Cardiac fibroblast (primary cell): ENCODE measurements around the gene GFOD2.

Source experiments
- DNase-seq, 2 donors: peaks; one replicate each; pipeline versions ENCODE4 v3.0.0 to v3.0.0-alpha.2; 2010; ENCODE audit warnings: low read depth in 2 of 2
- H3K4me3 ChIP-seq, 2 donors: replicated peaks in 1 of 2; 1 replicate in 1 of 2; 2 replicates in 1 of 2; pipeline ENCODE4 v1.5.1; 2011; ENCODE audit warnings: low read depth in 2 of 2, low read length in 2 of 2, mild to moderate bottlenecking in 2 of 2, moderate library complexity in 1 of 2
- TF ChIP-seq, protein P1 (sequence below): IDR thresholded peaks from one replicate; pipeline ENCODE4 v1.5.1; 2011; ENCODE audit warnings: low read depth, mild to moderate bottlenecking, low read length, inconsistent platforms

Gene GFOD2

DNA sequence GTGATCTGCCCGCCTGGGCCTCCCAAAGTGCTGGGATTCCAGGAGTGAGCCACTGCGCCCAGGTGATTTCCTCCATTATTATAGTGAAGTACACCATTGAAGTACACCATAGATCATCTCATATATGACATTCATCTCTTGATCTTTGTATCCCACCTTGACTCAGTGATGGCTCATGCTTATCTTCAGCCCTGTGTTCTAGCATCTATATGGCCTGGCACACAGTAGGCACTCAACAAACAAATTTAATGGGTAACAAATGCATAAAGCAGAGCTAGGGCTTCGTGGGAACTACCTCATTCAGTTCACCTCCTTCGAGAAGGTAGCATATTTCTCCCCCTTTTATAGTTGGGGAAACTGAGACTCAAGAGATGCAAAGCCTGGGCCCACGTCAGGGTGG lies 53.5 kb downstream of the GFOD2 start:
- peak overlapping the region; percentile 56 to 69 for H3K4me3 ChIP-seq
- TF ChIP-seq, protein P1, sequence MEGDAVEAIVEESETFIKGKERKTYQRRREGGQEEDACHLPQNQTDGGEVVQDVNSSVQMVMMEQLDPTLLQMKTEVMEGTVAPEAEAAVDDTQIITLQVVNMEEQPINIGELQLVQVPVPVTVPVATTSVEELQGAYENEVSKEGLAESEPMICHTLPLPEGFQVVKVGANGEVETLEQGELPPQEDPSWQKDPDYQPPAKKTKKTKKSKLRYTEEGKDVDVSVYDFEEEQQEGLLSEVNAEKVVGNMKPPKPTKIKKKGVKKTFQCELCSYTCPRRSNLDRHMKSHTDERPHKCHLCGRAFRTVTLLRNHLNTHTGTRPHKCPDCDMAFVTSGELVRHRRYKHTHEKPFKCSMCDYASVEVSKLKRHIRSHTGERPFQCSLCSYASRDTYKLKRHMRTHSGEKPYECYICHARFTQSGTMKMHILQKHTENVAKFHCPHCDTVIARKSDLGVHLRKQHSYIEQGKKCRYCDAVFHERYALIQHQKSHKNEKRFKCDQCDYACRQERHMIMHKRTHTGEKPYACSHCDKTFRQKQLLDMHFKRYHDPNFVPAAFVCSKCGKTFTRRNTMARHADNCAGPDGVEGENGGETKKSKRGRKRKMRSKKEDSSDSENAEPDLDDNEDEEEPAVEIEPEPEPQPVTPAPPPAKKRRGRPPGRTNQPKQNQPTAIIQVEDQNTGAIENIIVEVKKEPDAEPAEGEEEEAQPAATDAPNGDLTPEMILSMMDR: no peak
- DNase-seq: no peak

DNA sequence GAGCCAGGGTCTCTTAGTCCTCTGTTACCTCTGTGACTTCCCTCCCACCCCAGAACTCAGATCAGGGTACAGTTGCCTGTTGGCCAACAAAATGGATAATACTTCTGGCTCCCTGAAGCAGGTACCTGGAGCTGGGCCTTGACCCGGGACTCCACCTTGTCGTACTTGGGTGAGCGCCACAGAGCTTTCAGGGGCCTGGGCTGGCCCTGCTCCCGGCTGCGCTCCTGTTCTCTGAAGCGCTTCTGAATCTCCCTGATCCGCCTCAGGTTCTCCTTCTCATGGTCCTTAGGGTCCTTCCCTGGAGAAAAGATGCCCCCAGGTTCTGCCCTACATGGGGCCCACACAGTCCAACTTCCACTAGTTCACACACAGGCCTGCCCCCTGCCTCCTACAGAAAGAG lies 54.2 kb downstream of the GFOD2 start:
- TF ChIP-seq, protein P1: no peak
- H3K4me3 ChIP-seq: no peak overlapping the region
- no peak for DNase-seq

DNA sequence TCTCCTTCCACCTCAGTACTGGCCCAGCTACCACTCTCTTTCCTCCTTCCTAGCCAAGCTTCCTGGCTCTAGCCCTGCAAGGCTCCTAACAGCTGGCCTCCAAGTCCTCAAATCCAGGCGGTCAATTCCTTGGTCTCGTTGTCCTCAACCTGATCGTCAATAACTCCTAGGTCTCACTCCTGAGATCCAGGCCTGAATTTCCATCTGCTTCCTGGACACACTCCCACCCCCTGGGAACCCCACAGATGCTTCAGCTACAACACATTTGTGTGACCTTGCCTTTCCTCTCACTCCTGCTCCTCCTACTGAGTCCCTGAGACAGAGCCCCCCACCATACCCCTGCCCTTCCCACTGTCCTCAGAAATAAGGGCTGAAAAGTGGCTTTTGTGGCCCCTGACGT lies 54.9 kb downstream of the GFOD2 start:
- no peak for DNase-seq
- no peak overlapping the region for H3K4me3 ChIP-seq
- TF ChIP-seq, protein P1: no peak

DNA sequence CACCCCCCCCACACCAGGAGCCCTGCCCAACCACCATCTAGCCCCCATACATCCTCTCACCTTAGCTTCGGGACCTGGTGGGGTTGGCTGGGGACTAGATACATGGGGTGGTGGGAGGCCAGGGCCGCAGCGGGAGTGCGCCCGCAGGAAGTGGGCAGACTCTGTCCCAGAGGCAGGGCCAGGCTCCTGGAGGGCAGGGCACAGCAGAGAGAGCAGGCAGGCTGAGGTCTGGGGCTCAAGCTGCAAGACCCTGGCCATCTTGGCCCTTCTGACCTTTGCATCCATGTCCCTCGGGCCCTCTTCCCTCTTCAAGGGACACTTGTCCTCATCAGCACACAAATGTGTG lies 55.3 kb downstream of the GFOD2 start:
- no peak for DNase-seq
- H3K4me3 ChIP-seq: no peak overlapping the region
- TF ChIP-seq, protein P1: no peak

DNA sequence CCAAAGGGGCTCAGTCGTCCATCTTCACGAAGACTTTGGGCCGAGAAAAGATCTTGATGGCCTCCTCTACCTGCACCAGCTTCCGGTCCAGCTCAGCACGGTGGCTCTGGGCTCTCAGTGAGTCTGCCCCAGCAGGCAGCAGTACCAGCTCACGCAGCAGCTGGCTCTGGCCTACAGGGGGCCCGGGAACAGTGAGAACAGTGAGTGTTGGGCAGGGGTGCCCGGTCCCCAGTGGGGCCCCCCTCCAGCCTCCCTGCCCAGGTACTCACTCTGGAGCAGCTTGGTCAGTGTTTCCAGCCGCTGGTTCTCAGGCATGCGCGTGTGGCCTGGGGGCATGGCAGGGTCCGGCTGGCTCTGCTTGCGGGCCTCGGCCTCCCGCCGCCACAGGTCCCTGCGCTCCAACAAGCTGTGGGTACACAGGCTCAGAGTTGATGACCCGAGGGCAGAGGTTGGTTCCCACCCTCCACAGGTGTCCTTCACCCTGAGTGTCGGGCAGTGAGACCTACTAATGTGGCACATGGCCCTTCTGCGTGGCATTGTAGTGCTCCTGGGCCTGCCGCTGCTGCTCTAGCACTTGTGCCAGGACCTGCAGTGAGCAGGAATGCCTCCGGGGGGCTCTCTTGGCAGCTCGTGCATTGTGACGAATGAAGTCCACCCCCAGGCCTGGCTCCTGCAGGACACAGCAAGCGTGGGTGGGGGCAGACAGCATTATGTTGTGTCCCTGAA lies 55.8 kb downstream of the GFOD2 start:
- no peak overlapping the region for H3K4me3 ChIP-seq
- no peak for DNase-seq
- TF ChIP-seq, protein P1: peak; percentile 37

DNA sequence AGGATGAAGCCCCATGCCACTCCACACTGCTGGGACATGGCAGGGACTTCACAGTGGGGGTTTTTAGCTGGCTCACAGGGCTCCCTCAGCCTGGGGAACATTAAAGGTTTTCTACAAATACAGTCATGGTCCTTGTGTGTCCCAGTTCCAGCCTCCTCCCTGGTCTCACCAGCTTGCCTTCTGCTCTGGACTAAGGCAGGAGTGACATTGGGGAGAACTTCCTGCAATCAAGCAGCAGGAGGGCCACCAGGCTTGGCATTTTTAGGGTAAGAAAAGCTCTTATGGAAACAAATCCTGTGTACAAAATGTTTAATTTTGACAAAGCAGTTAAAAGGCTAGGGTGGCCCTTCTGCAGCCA lies 56.5 kb downstream of the GFOD2 start:
- DNase-seq: no peak
- no peak overlapping the region for H3K4me3 ChIP-seq
- TF ChIP-seq, protein P1: no peak
